Activated naive CD8-positive, alpha-beta T cell treated with anti-CD3 and anti-CD28 coated beads, Interleukin-2, amount 50 U/mL, for 24 hours (primary cell): ENCODE results near the gene CTTN.
A peak's percentile ranks its signal among the peaks of the same experiment; 100 is the strongest.
"Not testable (repeated sequence)": the region's sequence is repeated elsewhere in the genome, so short reads cannot be mapped to it uniquely, and the experiment has no call there.

Source experiments
- ATAC-seq: fragments of 150-1000 bp; cut with Tn5 transposase; one replicate; pipeline ENCODE4 v1.10.0; 2021
- DNase-seq: peaks from one replicate; pipeline ENCODE4 v3.0.0; 2021
- H3K27ac Mint-ChIP-seq: one replicate; pipeline ENCODE4 v1.8.0; 2021; ENCODE audit warnings: mild to moderate bottlenecking, mixed read lengths
- H3K27me3 Mint-ChIP-seq: one replicate; pipeline ENCODE4 v1.8.0; 2021; ENCODE audit warnings: mixed read lengths
- H3K36me3 Mint-ChIP-seq: one replicate; pipeline ENCODE4 v1.8.0; 2021; ENCODE audit warnings: low read depth, mixed read lengths
- H3K4me1 Mint-ChIP-seq: one replicate; pipeline ENCODE4 v1.8.0; 2021; ENCODE audit warnings: mixed read lengths
- H3K4me3 Mint-ChIP-seq: one replicate; pipeline ENCODE4 v1.8.0; 2021; ENCODE audit warnings: mild to moderate bottlenecking, moderate library complexity, mixed read lengths
- H3K9me3 Mint-ChIP-seq: one replicate; pipeline ENCODE4 v1.8.0; 2021; ENCODE audit warnings: mixed read lengths

CTTN gene

GRCh38 chr11:70394211-70394950 lies 3.9 kb upstream of the CTTN start:
- DNase-seq, result no peak
- no peak overlapping the region for H3K4me3 Mint-ChIP-seq
- no peaks in the 10 kb centered on the region for H3K9me3 Mint-ChIP-seq
- peaks cover 18% of the 10 kb centered on the region for H3K4me1 Mint-ChIP-seq
- H3K36me3 Mint-ChIP-seq, result peaks cover 21% of the 10 kb centered on the region
- peaks cover 50% of the 10 kb centered on the region for H3K27me3 Mint-ChIP-seq
- no peak for ATAC-seq
- no peak overlapping the region for H3K27ac Mint-ChIP-seq

GRCh38 chr11:70397336-70397982 lies 870 bp upstream of the CTTN start:
- H3K4me3 Mint-ChIP-seq, result peak overlapping the region; percentile 84
- H3K9me3 Mint-ChIP-seq, result no peaks in the 10 kb centered on the region
- ATAC-seq (peak; percentile 8), DNase-seq (peak; percentile 12)
- peaks cover 59% of the 10 kb centered on the region for H3K27me3 Mint-ChIP-seq
- H3K4me1 Mint-ChIP-seq, result peaks cover 48% of the 10 kb centered on the region
- peaks cover 18% of the 10 kb centered on the region for H3K36me3 Mint-ChIP-seq
- peak overlapping the region; percentile 91 for H3K27ac Mint-ChIP-seq

- Mint-ChIP-seq H3K9me3 (no peaks in the 10 kb centered on the region), H3K36me3 (peaks cover 12% of the 10 kb centered on the region), H3K4me1 (peaks cover 58% of the 10 kb centered on the region), H3K4me3 (peak overlapping the region; percentile 69), H3K27me3 (peaks cover 54% of the 10 kb centered on the region), H3K27ac (peak overlapping the region; percentile 60)
- DNase-seq (peak; percentile 28), ATAC-seq (no peak)
Observed at GRCh38 chr11:70398834-70399680, 728 bp downstream of the CTTN start.

GRCh38 chr11:70399681-70400112 lies 1.4 kb downstream of the CTTN start:
- H3K36me3 Mint-ChIP-seq, result peaks cover 12% of the 10 kb centered on the region
- H3K27ac Mint-ChIP-seq, result peak overlapping the region; percentile 60
- H3K4me3 Mint-ChIP-seq, result peak overlapping the region; percentile 69
- DNase-seq (peak; percentile 22), ATAC-seq (no peak)
- peaks cover 58% of the 10 kb centered on the region for H3K4me1 Mint-ChIP-seq
- peaks cover 50% of the 10 kb centered on the region for H3K27me3 Mint-ChIP-seq
- H3K9me3 Mint-ChIP-seq, result no peaks in the 10 kb centered on the region

- H3K4me3 Mint-ChIP-seq, result peak overlapping the region; percentile 26
- H3K4me1 Mint-ChIP-seq, result peaks cover 58% of the 10 kb centered on the region
- H3K9me3 Mint-ChIP-seq, result no peaks in the 10 kb centered on the region
- ATAC-seq (no peak), DNase-seq (peak; percentile 34)
- peaks cover 12% of the 10 kb centered on the region for H3K36me3 Mint-ChIP-seq
- H3K27ac Mint-ChIP-seq, result peak overlapping the region; percentile 49
- H3K27me3 Mint-ChIP-seq, result peaks cover 45% of the 10 kb centered on the region
Observed at GRCh38 chr11:70400643-70401042, 2.3 kb downstream of the CTTN start.

- H3K36me3 Mint-ChIP-seq, result peaks cover 12% of the 10 kb centered on the region
- DNase-seq (no peak), ATAC-seq (no peak)
- no peaks in the 10 kb centered on the region for H3K9me3 Mint-ChIP-seq
- no peak overlapping the region for H3K4me3 Mint-ChIP-seq
- peaks cover 55% of the 10 kb centered on the region for H3K4me1 Mint-ChIP-seq
- peaks cover 38% of the 10 kb centered on the region for H3K27me3 Mint-ChIP-seq
- H3K27ac Mint-ChIP-seq, result peak overlapping the region; percentile 70
Observed at GRCh38 chr11:70402016-70402415, 3.7 kb downstream of the CTTN start.

- ATAC-seq (peak; percentile 65), DNase-seq (no peak)
- Mint-ChIP-seq H3K27ac (peak overlapping the region; percentile 70), H3K4me3 (no peak overlapping the region), H3K36me3 (peaks cover 14% of the 10 kb centered on the region), H3K4me1 (peaks cover 48% of the 10 kb centered on the region), H3K27me3 (peaks cover 34% of the 10 kb centered on the region), H3K9me3 (no peaks in the 10 kb centered on the region)
Observed at GRCh38 chr11:70402685-70403084, 4.4 kb downstream of the CTTN start.

- peaks cover 42% of the 10 kb centered on the region for H3K4me1 Mint-ChIP-seq
- H3K4me3 Mint-ChIP-seq, result no peak overlapping the region
- ATAC-seq (no peak), DNase-seq (no peak)
- peaks cover 17% of the 10 kb centered on the region for H3K36me3 Mint-ChIP-seq
- H3K27ac Mint-ChIP-seq, result peak overlapping the region; percentile 31
- H3K27me3 Mint-ChIP-seq, result peaks cover 30% of the 10 kb centered on the region
- no peaks in the 10 kb centered on the region for H3K9me3 Mint-ChIP-seq
Observed at GRCh38 chr11:70404244-70404643, 5.9 kb downstream of the CTTN start.

- no peaks in the 10 kb centered on the region for H3K9me3 Mint-ChIP-seq
- DNase-seq (no peak), ATAC-seq (no peak)
- peaks cover 28% of the 10 kb centered on the region for H3K36me3 Mint-ChIP-seq
- H3K4me3 Mint-ChIP-seq, result no peak overlapping the region
- peaks cover 26% of the 10 kb centered on the region for H3K4me1 Mint-ChIP-seq
- H3K27me3 Mint-ChIP-seq, result peaks cover 29% of the 10 kb centered on the region
- H3K27ac Mint-ChIP-seq, result no peak overlapping the region
Observed at GRCh38 chr11:70405679-70406395, 7.5 kb downstream of the CTTN start.

- DNase-seq (no peak), ATAC-seq (no peak)
- H3K36me3 Mint-ChIP-seq, result peaks cover 33% of the 10 kb centered on the region
- no peak overlapping the region for H3K4me3 Mint-ChIP-seq
- H3K9me3 Mint-ChIP-seq, result no peaks in the 10 kb centered on the region
- H3K4me1 Mint-ChIP-seq, result peaks cover 14% of the 10 kb centered on the region
- no peak overlapping the region for H3K27ac Mint-ChIP-seq
- H3K27me3 Mint-ChIP-seq, result peaks cover 23% of the 10 kb centered on the region
Observed at GRCh38 chr11:70407121-70407520, 8.8 kb downstream of the CTTN start.

- Mint-ChIP-seq H3K36me3 (peaks cover 37% of the 10 kb centered on the region), H3K4me1 (peaks cover 7% of the 10 kb centered on the region), H3K27ac (no peak overlapping the region), H3K9me3 (no peaks in the 10 kb centered on the region), H3K4me3 (no peak overlapping the region), H3K27me3 (peaks cover 17% of the 10 kb centered on the region)
- DNase-seq (no peak), ATAC-seq (no peak)
Observed at GRCh38 chr11:70407814-70408213, 9.5 kb downstream of the CTTN start.

GRCh38 chr11:70408326-70408725 lies 10.0 kb downstream of the CTTN start:
- H3K27me3 Mint-ChIP-seq, result peaks cover 14% of the 10 kb centered on the region
- H3K4me3 Mint-ChIP-seq, H3K9me3 Mint-ChIP-seq, H3K27ac Mint-ChIP-seq, H3K4me1 Mint-ChIP-seq, ATAC-seq, DNase-seq: not testable (repeated sequence)
- peaks cover 42% of the 10 kb centered on the region for H3K36me3 Mint-ChIP-seq

GRCh38 chr11:70409437-70409836 lies 11.1 kb downstream of the CTTN start:
- Mint-ChIP-seq H3K9me3 (no peaks in the 10 kb centered on the region), H3K27me3 (peaks cover 16% of the 10 kb centered on the region), H3K4me3 (no peak overlapping the region), H3K27ac (no peak overlapping the region), H3K36me3 (peaks cover 44% of the 10 kb centered on the region), H3K4me1 (no peaks in the 10 kb centered on the region)
- ATAC-seq (no peak), DNase-seq (no peak)

- Mint-ChIP-seq H3K4me3 (no peak overlapping the region), H3K9me3 (no peaks in the 10 kb centered on the region), H3K27me3 (peaks cover 19% of the 10 kb centered on the region), H3K27ac (no peak overlapping the region), H3K4me1 (no peaks in the 10 kb centered on the region), H3K36me3 (peaks cover 49% of the 10 kb centered on the region)
- DNase-seq (no peak), ATAC-seq (no peak)
Observed at GRCh38 chr11:70409871-70410270, 11.5 kb downstream of the CTTN start.
